HFF-Myc (cell line): Measurements from ENCODE around the gene THOC6.
A peak's percentile ranks its signal among the peaks of the same experiment; 100 is the strongest.

ENCODE experiments used
- DNase-seq: peaks from one replicate; pipeline ENCODE4 v3.0.0-alpha.2; 2011; ENCODE audit warnings: low read depth; ENCODE audit errors: extremely low read depth
- H3K4me3 ChIP-seq: replicated peaks from 2 replicates; pipeline ENCODE4 v1.5.1; 2011; ENCODE audit warnings: low read depth, mild to moderate bottlenecking, control low read depth, low read length
- CTCF ChIP-seq: IDR thresholded peaks from 2 replicates; pipeline ENCODE4 v1.5.1; 2012; ENCODE audit warnings: mild to moderate bottlenecking, low read depth, low read length, control low read depth; ENCODE audit errors: missing control alignments

THOC6 gene

GRCh38 chr16:3059723-3060242 lies 35.9 kb downstream of the THOC6 start:
- H3K4me3 ChIP-seq: peak overlapping the region; percentile 76
- no peak for TF ChIP-seq CTCF
- no peak for DNase-seq

- no peak overlapping the region for H3K4me3 ChIP-seq
- DNase-seq: no peak
- no peak for TF ChIP-seq CTCF
Observed at GRCh38 chr16:3060339-3061127, 36.7 kb downstream of the THOC6 start.

GRCh38 chr16:3062553-3062952 lies 38.7 kb downstream of the THOC6 start:
- no peak overlapping the region for H3K4me3 ChIP-seq
- DNase-seq: no peak
- TF ChIP-seq CTCF: no peak

- H3K4me3 ChIP-seq: no peak overlapping the region
- DNase-seq: no peak
- TF ChIP-seq CTCF: no peak
Observed at GRCh38 chr16:3063625-3064386, 40.0 kb downstream of the THOC6 start.

GRCh38 chr16:3065069-3065741 lies 41.4 kb downstream of the THOC6 start, which contains the start of gene IL32:
Gene IL32 (plus strand): TSS chr16:3065640. CDS start chr16:3065812, 172 bp downstream.
- no peak for TF ChIP-seq CTCF
- peak; percentile 36 for DNase-seq
- peak within 1 kb of the TSS; percentile 30 for H3K4me3 ChIP-seq

GRCh38 chr16:3065742-3066439 lies 42.1 kb downstream of the THOC6 start:
- no peak for TF ChIP-seq CTCF
- peak overlapping the region; percentile 30 for H3K4me3 ChIP-seq
- no peak for DNase-seq
